ENCODE data around the gene LSP1.

GRCh38 chr11:1812274-1812673 lies 40.6 kb upstream of the LSP1 start:
- no peak for TF ChIP-seq CTCF (IDR thresholded peaks at IDR 0.05)
- no peak for TF ChIP-seq REST (IDR thresholded peaks at IDR 0.05; ENCODE audit: insufficient read depth in 1 of 2, low read depth in 2 of 2, low read length in 1 of 2)

Measured in Panc1 (cell line).